HepG2 (cell line): ENCODE results near the gene WNK4. TPM values are rescaled to one million over a fixed set of nuclear protein-coding genes. Genes with fewer than 3 reads are reported as not detected.

Experiments used
- CC2D1A ChIP-seq: sonication (generic); formaldehyde crosslinking; IDR thresholded peaks from 2 replicates; pipeline ENCODE4 v1.8.1; 2023; ENCODE audit warnings: mild to moderate bottlenecking, missing genetic modification reagents
- CREB1 ChIP-seq, 2 experiments: fragments of 450-650 bp in 1 of 2; IDR thresholded peaks; 2 replicates each; pipeline ENCODE4 v1.6.1; 2016 to 2017; ENCODE audit warnings: control low read depth in 1 of 2, mild to moderate bottlenecking in 1 of 2, missing compliant biosample characterization in 1 of 2, missing genetic modification characterization in 1 of 2
- GPN1 ChIP-seq: sonication (generic); formaldehyde crosslinking; IDR thresholded peaks from 2 replicates; pipeline ENCODE4 v1.5.1; 2020; ENCODE audit warnings: missing genetic modification reagents, borderline replicate concordance
- GTF3A ChIP-seq: sonication (generic); formaldehyde crosslinking; conservative IDR thresholded peaks from 2 replicates; pipeline ENCODE4 v1.4.0; 2020; ENCODE audit warnings: mild to moderate bottlenecking, missing genetic modification reagents
- HOXA9 ChIP-seq: sonication (generic); formaldehyde crosslinking; IDR thresholded peaks from 2 replicates; pipeline ENCODE4 v1.8.1; 2022; ENCODE audit warnings: missing genetic modification reagents, mild to moderate bottlenecking, moderate library complexity, borderline replicate concordance
- POLR2AphosphoS5 ChIP-seq: IDR thresholded peaks from 2 replicates; pipeline ENCODE4 v1.6.1; 2012; ENCODE audit warnings: low read depth, low read length
- PRMT3 ChIP-seq: sonication (generic); formaldehyde crosslinking; IDR thresholded peaks from 2 replicates; pipeline ENCODE4 v1.8.1; 2022; ENCODE audit warnings: low read depth, mild to moderate bottlenecking, moderate library complexity, missing genetic modification reagents, borderline replicate concordance
- RARA ChIP-seq: IDR thresholded peaks from 2 replicates; pipeline ENCODE4 v1.6.1; 2016; ENCODE audit warnings: missing genetic modification reagents, missing compliant biosample characterization
- RFXAP ChIP-seq: sonication (generic); formaldehyde crosslinking; IDR thresholded peaks from 2 replicates; pipeline ENCODE4 v1.4.0; 2020; ENCODE audit warnings: missing genetic modification reagents, borderline replicate concordance
- SCMH1 ChIP-seq: sonication (generic); formaldehyde crosslinking; IDR thresholded peaks from 2 replicates; pipeline ENCODE4 v1.9.0; 2021; ENCODE audit warnings: missing genetic modification reagents, mild to moderate bottlenecking, borderline replicate concordance
- STAT5B ChIP-seq: sonication (generic); formaldehyde crosslinking; IDR thresholded peaks from 2 replicates; pipeline ENCODE4 v1.4.0; 2020; ENCODE audit warnings: missing genetic modification reagents
- ZC3H4 ChIP-seq: sonication (generic); formaldehyde crosslinking; IDR thresholded peaks from 2 replicates; pipeline ENCODE4 v1.4.0; 2020; ENCODE audit warnings: missing genetic modification reagents, borderline replicate concordance
- ZNF34 ChIP-seq: sonication (generic); formaldehyde crosslinking; IDR thresholded peaks from 2 replicates; pipeline ENCODE4 v1.4.0; 2020; ENCODE audit warnings: mild to moderate bottlenecking, missing genetic modification reagents, borderline replicate concordance
- ZNF614 ChIP-seq: IDR thresholded peaks from 2 replicates; pipeline ENCODE4 v1.6.1; 2018; ENCODE audit warnings: missing biosample characterization, missing genetic modification reagents, inconsistent platforms, borderline replicate concordance
- ZSCAN25 ChIP-seq: sonication (generic); formaldehyde crosslinking; IDR thresholded peaks from 2 replicates; pipeline ENCODE4 v1.8.0; 2022; ENCODE audit warnings: mild to moderate bottlenecking, missing genetic modification reagents
- polyA plus RNA-seq, 8 experiments: library from polyadenylated mRNA; depleted of rRNA in 3 of 8; stranded (reverse) in 7 of 8; unstranded in 1 of 8; fragments of >200 nt; fragmentation: Illumina TruSeq in 4 of 8; extraction: Trizol in 4 of 8; gene quantifications; 2 replicates each; pipeline versions ENCODE4 v1.2.1 to v1.2.3, GENCODE V29; 2011 to 2016; ENCODE audit warnings: low read depth in 4 of 8, missing spikeins in 1 of 8, mixed read lengths in 1 of 8; ENCODE audit not compliant: insufficient read depth in 1 of 8
- total RNA-seq, 5 experiments: library from RNA; depleted of rRNA; stranded (reverse); fragments of >200 nt; fragmentation: Illumina TruSeq; extraction: Trizol; gene quantifications; 2 replicates each; pipeline ENCODE4 v1.2.3, GENCODE V29; 2016; ENCODE audit warnings: low read depth in 1 of 5
- TF ChIP-seq, protein P1 (sequence below): sonication (generic); formaldehyde crosslinking; IDR thresholded peaks from 2 replicates; pipeline ENCODE4 v1.5.0; 2020; ENCODE audit warnings: mild to moderate bottlenecking, missing genetic modification reagents, borderline replicate concordance
- TF ChIP-seq, protein P2 (sequence below): sonication (generic); formaldehyde crosslinking; IDR thresholded peaks from 2 replicates; pipeline ENCODE4 v1.5.1; 2020; ENCODE audit warnings: missing genetic modification reagents, mild to moderate bottlenecking, borderline replicate concordance
- TF ChIP-seq, protein P3 (sequence below): sonication (generic); formaldehyde crosslinking; IDR thresholded peaks from 2 replicates; pipeline ENCODE4 v1.4.0; 2020; ENCODE audit warnings: missing genetic modification reagents, borderline replicate concordance
- TF ChIP-seq, protein P4 (sequence below): sonication (generic); formaldehyde crosslinking; IDR thresholded peaks from 2 replicates; pipeline ENCODE4 v1.5.0; 2020; ENCODE audit warnings: missing genetic modification reagents, mild to moderate bottlenecking, borderline replicate concordance

The WNK4 gene
- total and polyA plus RNA-seq, 2 of the 13 experiments (the other 11 are each of a cell fraction or from before 2014, with no cell fraction given) = 2.7 to 13.7 TPM

DNA sequence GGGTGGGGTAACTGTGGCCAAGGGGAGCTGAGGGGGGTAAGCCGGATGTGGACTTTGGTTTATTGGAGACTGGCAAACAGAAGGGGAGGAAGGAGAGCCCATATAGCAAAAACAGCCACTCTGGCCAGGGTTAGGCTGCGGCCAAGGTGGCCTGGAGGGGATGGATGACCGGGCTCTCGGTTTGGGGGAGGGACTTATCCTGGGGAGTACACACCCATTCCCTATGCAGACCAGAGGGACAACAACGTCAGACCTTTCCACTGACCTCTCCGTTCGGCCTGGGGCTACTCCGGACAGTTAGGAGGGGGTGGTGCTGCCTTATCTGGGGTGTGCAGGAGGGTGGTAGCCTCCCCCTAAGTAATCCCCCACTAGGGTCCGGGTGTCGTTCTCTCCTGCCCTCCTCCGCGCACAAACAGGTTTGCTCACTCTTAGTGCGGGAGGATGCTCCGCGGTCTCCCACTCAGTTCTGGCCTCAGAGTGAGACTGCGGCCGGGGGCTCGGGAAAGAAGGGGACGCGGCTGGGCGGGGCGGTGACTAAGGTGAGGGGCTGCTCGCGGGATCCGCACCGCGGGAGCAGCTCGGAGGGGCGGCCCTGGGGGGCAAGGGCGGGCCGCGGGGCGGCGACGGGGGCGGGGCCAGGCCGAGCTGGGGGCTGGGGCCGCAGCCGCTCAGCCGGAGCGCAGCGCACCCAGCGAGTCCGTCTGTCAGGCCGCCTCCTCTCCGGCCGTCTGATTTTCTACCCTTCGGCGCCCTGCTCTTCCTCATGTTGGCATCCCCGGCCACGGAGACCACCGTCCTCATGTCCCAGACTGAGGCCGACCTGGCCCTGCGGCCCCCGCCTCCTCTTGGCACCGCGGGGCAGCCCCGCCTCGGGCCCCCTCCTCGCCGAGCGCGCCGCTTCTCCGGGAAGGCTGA, at the start of gene WNK4 (continued):
- TF ChIP-seq ZC3H4 (CRISPR knock-in tag) (no peak; the same call in 1 of the 2 replicates), GPN1 (no peak), CREB1 (IDR thresholded peaks at IDR 0.05) (no peak), CREB1 (CRISPR knock-in tag; IDR thresholded peaks at IDR 0.05) (no peak), ZNF614 (peak; percentile 71; the same call in 1 of the 2 replicates), STAT5B (CRISPR knock-in tag) (no peak), PRMT3 (CRISPR knock-in tag) (no peak; the same call in 1 of the 2 replicates), ZNF34 (CRISPR knock-in tag) (no peak; the same call in 1 of the 2 replicates), RFXAP (CRISPR knock-in tag) (no peak), CC2D1A (CRISPR knock-in tag) (no peak), POLR2AphosphoS5 (peak; percentile 89), HOXA9 (peak; percentile 83; the same call in 1 of the 2 replicates), ZSCAN25 (CRISPR knock-in tag) (peak; percentile 50; the same call in 1 of the 2 replicates), SCMH1 (no peak), GTF3A (0 out of 2 replicates have a peak, but pooled peaks have one; percentile 24), RARA (CRISPR knock-in tag) (peak; percentile 98)
- TF ChIP-seq, protein P1, sequence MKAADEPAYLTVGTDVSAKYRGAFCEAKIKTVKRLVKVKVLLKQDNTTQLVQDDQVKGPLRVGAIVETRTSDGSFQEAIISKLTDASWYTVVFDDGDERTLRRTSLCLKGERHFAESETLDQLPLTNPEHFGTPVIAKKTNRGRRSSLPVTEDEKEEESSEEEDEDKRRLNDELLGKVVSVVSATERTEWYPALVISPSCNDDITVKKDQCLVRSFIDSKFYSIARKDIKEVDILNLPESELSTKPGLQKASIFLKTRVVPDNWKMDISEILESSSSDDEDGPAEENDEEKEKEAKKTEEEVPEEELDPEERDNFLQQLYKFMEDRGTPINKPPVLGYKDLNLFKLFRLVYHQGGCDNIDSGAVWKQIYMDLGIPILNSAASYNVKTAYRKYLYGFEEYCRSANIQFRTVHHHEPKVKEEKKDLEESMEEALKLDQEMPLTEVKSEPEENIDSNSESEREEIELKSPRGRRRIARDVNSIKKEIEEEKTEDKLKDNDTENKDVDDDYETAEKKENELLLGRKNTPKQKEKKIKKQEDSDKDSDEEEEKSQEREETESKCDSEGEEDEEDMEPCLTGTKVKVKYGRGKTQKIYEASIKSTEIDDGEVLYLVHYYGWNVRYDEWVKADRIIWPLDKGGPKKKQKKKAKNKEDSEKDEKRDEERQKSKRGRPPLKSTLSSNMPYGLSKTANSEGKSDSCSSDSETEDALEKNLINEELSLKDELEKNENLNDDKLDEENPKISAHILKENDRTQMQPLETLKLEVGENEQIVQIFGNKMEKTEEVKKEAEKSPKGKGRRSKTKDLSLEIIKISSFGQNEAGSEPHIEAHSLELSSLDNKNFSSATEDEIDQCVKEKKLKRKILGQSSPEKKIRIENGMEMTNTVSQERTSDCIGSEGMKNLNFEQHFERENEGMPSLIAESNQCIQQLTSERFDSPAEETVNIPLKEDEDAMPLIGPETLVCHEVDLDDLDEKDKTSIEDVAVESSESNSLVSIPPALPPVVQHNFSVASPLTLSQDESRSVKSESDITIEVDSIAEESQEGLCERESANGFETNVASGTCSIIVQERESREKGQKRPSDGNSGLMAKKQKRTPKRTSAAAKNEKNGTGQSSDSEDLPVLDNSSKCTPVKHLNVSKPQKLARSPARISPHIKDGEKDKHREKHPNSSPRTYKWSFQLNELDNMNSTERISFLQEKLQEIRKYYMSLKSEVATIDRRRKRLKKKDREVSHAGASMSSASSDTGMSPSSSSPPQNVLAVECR (CRISPR knock-in tag) = peak; percentile 65
- TF ChIP-seq, protein P2, sequence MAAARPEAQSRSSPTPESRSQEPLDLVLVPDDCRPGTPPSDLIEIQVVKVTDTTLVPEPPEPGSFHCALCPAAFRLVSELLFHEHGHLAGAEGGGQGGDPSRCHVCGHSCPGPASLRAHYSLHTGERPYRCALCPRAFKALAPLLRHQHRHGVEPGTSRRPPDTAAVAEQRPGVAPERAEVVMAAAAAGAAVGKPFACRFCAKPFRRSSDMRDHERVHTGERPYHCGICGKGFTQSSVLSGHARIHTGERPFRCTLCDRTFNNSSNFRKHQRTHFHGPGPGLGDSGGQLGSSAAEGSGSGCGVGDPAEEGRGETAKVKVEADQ = no peak
- TF ChIP-seq, protein P3, sequence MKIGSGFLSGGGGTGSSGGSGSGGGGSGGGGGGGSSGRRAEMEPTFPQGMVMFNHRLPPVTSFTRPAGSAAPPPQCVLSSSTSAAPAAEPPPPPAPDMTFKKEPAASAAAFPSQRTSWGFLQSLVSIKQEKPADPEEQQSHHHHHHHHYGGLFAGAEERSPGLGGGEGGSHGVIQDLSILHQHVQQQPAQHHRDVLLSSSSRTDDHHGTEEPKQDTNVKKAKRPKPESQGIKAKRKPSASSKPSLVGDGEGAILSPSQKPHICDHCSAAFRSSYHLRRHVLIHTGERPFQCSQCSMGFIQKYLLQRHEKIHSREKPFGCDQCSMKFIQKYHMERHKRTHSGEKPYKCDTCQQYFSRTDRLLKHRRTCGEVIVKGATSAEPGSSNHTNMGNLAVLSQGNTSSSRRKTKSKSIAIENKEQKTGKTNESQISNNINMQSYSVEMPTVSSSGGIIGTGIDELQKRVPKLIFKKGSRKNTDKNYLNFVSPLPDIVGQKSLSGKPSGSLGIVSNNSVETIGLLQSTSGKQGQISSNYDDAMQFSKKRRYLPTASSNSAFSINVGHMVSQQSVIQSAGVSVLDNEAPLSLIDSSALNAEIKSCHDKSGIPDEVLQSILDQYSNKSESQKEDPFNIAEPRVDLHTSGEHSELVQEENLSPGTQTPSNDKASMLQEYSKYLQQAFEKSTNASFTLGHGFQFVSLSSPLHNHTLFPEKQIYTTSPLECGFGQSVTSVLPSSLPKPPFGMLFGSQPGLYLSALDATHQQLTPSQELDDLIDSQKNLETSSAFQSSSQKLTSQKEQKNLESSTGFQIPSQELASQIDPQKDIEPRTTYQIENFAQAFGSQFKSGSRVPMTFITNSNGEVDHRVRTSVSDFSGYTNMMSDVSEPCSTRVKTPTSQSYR (CRISPR knock-in tag) = peak; percentile 52; the same call in 1 of the 2 replicates
- TF ChIP-seq, protein P4, sequence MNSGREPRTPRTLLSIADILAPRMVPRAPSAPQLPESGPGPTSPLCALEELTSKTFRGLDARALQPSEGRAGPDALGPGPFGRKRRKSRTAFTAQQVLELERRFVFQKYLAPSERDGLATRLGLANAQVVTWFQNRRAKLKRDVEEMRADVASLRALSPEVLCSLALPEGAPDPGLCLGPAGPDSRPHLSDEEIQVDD (CRISPR knock-in tag) = 0 out of 2 replicates have a peak, but pooled peaks have one; percentile 61
